D721Med (cell line): ENCODE measurements around the gene MAST4.
A peak's percentile ranks its signal among the peaks of the same experiment; 100 is the strongest.

Experiments used
- DNase-seq: peaks from one replicate; pipeline ENCODE4 v3.0.0; 2011; ENCODE audit warnings: low spot score; ENCODE audit not compliant: insufficient read length
- FAIRE-seq: peaks from 2 replicates; lab custom pipeline; 2011; peaks lifted over from hg19 to GRCh38; lab: Jason Lieb, UNC
- TF ChIP-seq, protein P1 (sequence below): IDR thresholded peaks from 2 replicates; pipeline ENCODE4 v1.5.1; 2012; ENCODE audit warnings: mild to moderate bottlenecking, control low read depth; ENCODE audit not compliant: insufficient read depth; ENCODE audit errors: missing control alignments

MAST4 gene

DNA sequence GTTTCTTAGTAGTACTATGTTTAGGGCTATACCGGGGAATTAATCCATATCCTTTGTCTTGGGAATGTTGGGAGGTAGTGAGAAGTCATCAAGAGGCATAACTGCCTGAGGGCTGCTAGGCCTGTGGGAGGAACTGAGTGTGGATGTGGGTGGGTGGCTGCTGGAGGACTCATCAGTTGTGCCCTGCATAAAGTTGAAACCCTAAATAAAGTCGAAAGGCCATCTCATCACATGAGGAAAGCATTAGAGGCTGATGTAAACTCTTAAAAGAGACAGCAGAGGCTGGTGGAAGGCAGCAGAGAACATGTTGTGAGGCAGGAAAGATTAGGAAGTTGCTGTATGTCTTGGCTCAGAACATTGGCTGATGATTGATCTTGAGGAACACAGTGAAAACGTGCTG, 143.8 kb downstream of the MAST4 start:
- FAIRE-seq: no peak
- DNase-seq: no peak
- TF ChIP-seq, protein P1, sequence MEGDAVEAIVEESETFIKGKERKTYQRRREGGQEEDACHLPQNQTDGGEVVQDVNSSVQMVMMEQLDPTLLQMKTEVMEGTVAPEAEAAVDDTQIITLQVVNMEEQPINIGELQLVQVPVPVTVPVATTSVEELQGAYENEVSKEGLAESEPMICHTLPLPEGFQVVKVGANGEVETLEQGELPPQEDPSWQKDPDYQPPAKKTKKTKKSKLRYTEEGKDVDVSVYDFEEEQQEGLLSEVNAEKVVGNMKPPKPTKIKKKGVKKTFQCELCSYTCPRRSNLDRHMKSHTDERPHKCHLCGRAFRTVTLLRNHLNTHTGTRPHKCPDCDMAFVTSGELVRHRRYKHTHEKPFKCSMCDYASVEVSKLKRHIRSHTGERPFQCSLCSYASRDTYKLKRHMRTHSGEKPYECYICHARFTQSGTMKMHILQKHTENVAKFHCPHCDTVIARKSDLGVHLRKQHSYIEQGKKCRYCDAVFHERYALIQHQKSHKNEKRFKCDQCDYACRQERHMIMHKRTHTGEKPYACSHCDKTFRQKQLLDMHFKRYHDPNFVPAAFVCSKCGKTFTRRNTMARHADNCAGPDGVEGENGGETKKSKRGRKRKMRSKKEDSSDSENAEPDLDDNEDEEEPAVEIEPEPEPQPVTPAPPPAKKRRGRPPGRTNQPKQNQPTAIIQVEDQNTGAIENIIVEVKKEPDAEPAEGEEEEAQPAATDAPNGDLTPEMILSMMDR: no peak

DNA sequence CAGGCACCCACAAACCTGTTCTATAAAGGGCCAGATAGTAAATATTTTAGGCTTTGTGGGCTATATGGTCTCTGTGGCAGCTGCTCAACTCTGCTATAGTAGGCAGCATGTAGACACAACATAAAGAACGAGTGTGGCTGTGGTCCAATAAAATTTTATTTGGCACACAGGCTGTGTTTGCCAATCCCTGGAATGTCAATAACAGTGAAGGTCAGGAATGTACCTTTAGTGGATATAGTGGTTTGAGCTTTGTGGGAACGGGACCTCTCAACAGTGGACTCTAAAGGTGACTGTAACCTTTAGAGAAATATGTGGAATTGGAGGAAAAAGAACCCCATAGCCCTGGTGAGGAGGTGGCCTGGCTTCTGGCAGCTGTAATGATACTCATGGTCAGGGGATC, 145.2 kb downstream of the MAST4 start:
- TF ChIP-seq, protein P1: no peak
- DNase-seq (no peak), FAIRE-seq (no peak)

DNA sequence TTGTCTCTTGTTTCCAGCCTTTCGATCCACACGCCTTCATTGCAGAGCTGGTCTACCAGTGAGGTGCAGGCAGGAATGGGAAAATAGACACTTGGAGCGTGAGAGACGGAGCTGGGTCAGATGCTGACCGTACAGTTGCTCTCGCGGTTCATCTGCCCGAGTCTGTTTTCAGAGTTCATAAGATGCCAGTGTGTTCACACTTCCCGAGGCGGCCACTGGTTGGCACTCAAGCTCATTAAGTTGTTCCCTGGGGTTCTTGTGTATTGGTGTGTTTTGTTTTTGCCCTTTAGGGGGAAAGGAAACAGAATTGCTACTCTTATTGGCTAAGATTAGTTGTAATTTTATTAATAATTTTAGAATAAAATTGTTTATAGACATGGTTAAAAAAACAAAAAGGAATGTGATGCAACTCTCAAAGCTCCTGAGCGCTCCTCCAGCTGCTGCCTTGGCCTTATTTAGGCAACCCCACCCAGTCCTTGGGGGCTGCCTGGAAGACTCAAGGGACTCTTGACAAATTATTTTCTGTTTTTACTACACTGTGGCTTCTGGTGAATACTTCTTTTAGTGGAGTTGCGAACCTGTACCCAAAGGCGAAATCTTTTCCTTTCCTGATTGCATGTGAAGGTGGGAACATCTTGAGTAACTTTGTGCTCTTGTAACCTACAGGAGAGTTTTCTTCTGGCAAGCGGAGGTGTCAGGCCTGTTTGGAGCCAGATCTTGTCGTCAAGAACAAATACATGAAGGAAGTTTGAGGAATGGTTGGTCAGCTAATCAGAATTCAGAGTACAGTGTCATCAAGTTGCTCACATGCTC, 146.1 kb downstream of the MAST4 start:
- DNase-seq (no peak), FAIRE-seq (no peak)
- TF ChIP-seq, protein P1: peak; percentile 37

DNA sequence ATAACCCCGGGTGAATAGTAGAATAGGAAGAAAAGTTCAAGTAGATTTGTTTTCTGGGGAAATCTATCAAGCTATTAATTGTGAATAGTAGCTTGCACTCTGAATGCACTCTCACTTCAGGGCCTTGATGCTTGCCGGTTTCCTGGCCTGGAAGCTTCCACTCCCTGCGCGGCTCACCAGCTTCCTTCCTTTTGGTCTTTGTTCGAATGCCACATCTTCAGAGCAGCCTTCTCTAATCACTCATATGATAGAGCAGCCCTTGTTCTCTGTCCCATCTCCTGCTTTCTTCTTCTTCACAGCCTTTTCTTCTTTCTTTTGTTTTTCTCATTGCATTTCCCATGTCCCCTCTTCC, 146.7 kb downstream of the MAST4 start:
- FAIRE-seq: no peak
- TF ChIP-seq, protein P1: no peak
- DNase-seq: no peak

DNA sequence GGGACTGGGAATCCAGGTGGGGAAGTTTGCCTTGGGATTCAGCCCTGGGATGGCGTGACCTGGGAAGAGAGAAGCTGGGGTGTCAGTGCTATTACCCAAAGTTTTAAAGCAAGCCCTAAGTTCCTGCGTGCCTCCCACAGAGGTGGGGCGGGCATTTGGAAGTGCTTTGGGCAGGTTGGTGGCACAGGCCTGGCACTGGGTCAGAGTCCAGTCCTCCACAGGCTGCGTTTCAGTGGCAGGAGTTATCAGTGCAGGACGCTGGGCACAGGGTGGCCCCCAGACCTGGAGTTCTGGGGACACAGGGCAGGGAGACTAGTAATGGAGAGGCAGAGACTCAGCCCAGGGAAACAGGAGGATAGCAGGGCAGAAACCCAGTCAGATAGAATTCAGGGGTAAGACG, 147.2 kb downstream of the MAST4 start:
- TF ChIP-seq, protein P1: no peak
- FAIRE-seq: no peak
- DNase-seq: no peak

DNA sequence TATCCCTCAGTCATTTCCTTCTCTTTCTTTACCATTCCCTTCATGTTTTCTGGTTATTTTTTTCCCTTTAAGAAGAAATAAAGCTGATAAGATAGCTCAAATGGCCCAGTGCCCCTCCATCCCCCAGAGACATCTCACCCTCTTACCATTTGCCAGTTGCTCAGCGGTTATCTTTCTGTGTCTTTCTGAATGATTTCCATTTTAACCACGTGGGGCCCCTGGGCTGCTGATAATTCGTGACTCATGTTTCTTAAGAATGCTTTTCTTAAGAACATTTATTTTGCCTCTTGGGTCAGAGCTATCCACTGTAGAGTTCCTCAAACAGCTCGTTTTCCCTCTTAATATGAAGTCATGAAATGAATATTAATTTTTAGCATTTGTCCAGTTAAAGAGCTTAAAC, 147.8 kb downstream of the MAST4 start:
- DNase-seq: no peak
- TF ChIP-seq, protein P1: no peak
- FAIRE-seq: no peak

DNA sequence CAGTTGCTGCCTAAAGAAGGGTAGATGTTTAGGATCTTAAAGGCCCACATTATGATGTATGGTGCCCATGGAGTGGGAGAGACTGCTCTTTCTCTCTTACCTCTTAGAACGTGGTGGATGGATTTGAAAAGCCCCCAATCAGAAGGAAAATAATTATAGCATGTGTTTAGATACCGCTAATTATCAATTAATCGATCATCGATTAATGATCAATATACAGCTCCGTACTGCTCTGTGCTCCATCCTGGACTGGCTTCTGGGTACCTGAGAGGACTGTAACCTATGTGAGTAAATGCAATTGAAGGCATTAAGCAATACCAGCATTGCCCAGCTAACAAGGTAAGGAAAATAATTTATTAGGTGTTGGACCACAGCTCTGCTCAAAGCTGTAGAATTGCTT, 149.1 kb downstream of the MAST4 start:
- DNase-seq (no peak), FAIRE-seq (no peak)
- TF ChIP-seq, protein P1: no peak
